Amniotic epithelial cell (primary cell): ENCODE results near the gene TGIF1.

Source experiments
- DNase-seq: peaks from one replicate; pipeline ENCODE4 v3.0.0-alpha.2; 2010; ENCODE audit warnings: low read depth

Gene TGIF1

GRCh38 chr18:3434685-3435084 lies 15.3 kb upstream of the TGIF1 start:
- DNase-seq: no peak

- DNase-seq: no peak
Observed at GRCh38 chr18:3440341-3440740, 9.6 kb upstream of the TGIF1 start.

GRCh38 chr18:3441290-3441689 lies 8.7 kb upstream of the TGIF1 start:
- DNase-seq: peak; percentile 46

- no peak for DNase-seq
Observed at GRCh38 chr18:3442919-3443318, 7.1 kb upstream of the TGIF1 start.

- DNase-seq: no peak
Observed at GRCh38 chr18:3444296-3444695, 5.7 kb upstream of the TGIF1 start.

GRCh38 chr18:3444954-3445353 lies 5.0 kb upstream of the TGIF1 start:
- no peak for DNase-seq

- peak; percentile 89 for DNase-seq
Observed at GRCh38 chr18:3447068-3447894, 2.7 kb upstream of the TGIF1 start.

- DNase-seq: peak; percentile 95
Observed at GRCh38 chr18:3447895-3448837, 1.8 kb upstream of the TGIF1 start.

- DNase-seq: peak; percentile 79
Observed at GRCh38 chr18:3448838-3449511, 997 bp upstream of the TGIF1 start.

- DNase-seq: peak; percentile 77
Observed at GRCh38 chr18:3449512-3450011, 410 bp upstream of the TGIF1 start.

- no peak for DNase-seq
Observed at GRCh38 chr18:3450799-3451182, 819 bp downstream of the TGIF1 start.

GRCh38 chr18:3451183-3451988 lies 1.4 kb downstream of the TGIF1 start:
- peak; percentile 88 for DNase-seq

GRCh38 chr18:3451989-3452749 lies 2.2 kb downstream of the TGIF1 start:
- DNase-seq: peak; percentile 59

- peak; percentile 26 for DNase-seq
Observed at GRCh38 chr18:3452750-3453539, 3.0 kb downstream of the TGIF1 start.

- DNase-seq: peak; percentile 91
Observed at GRCh38 chr18:3453540-3454364, 3.8 kb downstream of the TGIF1 start.

- DNase-seq: peak; percentile 65
Observed at GRCh38 chr18:3454365-3455089, 4.6 kb downstream of the TGIF1 start.

- DNase-seq: no peak
Observed at GRCh38 chr18:3455090-3455635, 5.2 kb downstream of the TGIF1 start.
